Left ventricle myocardium inferior (tissue), 1 donor: ENCODE data around the gene SBDS. TPM values are rescaled to one million over a fixed set of nuclear protein-coding genes. Genes with fewer than 3 reads are reported as not detected.

ENCODE experiments used
- DNase-seq: peaks from one replicate; pipeline ENCODE4 v3.0.0-alpha.2; 2020
- H3K27ac ChIP-seq: fragments of 200-600 bp; replicated peaks from 2 replicates; pipeline ENCODE4 v1.8.0; 2021
- H3K27me3 ChIP-seq: fragments of 200-600 bp; 2 replicates; pipeline ENCODE4 v1.8.0; 2021; ENCODE audit warnings: low read depth
- H3K36me3 ChIP-seq: fragments of 200-600 bp; 2 replicates; pipeline ENCODE4 v1.8.0; 2021
- H3K4me1 ChIP-seq: fragments of 200-600 bp; 2 replicates; pipeline ENCODE4 v1.8.0; 2021
- H3K4me3 ChIP-seq: fragments of 200-600 bp; 2 replicates; pipeline ENCODE4 v1.8.0; 2021; ENCODE audit warnings: mild to moderate bottlenecking, moderate library complexity
- H3K9me3 ChIP-seq: fragments of 200-600 bp; replicated peaks from 2 replicates; pipeline ENCODE4 v1.8.0; 2021
- intact Hi-C: fragments of 100-400 bp; cut with micrococcal nuclease; formaldehyde crosslinking; loops from one replicate; pipeline ENCODE4 v1.11.0; 2022
- total RNA-seq: library from RNA; stranded (reverse); fragmentation: NEBNext Ultra II Directional; extraction: Animal tissue kit (Norgen Biotek cat#: 25700); gene quantifications from one replicate; pipeline ENCODE4 v1.2.1, GENCODE V29; 2021
- TF ChIP-seq, protein P1 (sequence below): fragments of 200-600 bp; IDR thresholded peaks from 2 replicates; pipeline ENCODE4 v1.8.0; 2021; ENCODE audit warnings: antibody characterized with exemption, mild to moderate bottlenecking, borderline replicate concordance
- donor health status: DM: no; HTN: yes; CAD: no; lungs with severe emphysema.

The SBDS gene
- total RNA-seq, 1 donor from 2014 or later, result 211 TPM

DNA sequence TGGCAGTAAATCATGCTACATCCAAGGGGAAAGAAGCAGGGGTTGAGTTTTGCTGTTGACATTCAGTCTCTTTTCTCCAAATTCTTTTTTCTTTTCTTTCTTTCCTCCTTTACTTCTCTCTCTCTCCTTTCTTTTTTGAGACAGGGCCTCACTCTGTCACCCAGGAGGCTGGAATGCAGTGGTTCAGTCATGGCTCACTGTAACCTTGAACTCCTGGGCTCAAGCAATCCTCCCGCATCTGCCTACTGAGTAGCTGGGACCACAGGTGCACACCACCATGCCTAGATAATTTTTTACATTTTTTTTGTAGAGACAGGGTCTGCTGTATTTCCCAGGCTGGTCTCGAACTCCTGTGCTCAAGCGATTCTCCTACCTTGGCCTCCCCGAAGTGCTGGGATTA lies 35.2 kb downstream of the SBDS start:
- no peaks in the 10 kb centered on the region for H3K27me3 ChIP-seq
- TF ChIP-seq, protein P1, sequence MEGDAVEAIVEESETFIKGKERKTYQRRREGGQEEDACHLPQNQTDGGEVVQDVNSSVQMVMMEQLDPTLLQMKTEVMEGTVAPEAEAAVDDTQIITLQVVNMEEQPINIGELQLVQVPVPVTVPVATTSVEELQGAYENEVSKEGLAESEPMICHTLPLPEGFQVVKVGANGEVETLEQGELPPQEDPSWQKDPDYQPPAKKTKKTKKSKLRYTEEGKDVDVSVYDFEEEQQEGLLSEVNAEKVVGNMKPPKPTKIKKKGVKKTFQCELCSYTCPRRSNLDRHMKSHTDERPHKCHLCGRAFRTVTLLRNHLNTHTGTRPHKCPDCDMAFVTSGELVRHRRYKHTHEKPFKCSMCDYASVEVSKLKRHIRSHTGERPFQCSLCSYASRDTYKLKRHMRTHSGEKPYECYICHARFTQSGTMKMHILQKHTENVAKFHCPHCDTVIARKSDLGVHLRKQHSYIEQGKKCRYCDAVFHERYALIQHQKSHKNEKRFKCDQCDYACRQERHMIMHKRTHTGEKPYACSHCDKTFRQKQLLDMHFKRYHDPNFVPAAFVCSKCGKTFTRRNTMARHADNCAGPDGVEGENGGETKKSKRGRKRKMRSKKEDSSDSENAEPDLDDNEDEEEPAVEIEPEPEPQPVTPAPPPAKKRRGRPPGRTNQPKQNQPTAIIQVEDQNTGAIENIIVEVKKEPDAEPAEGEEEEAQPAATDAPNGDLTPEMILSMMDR, result no peak
- peaks cover 43% of the 10 kb centered on the region for H3K36me3 ChIP-seq

DNA sequence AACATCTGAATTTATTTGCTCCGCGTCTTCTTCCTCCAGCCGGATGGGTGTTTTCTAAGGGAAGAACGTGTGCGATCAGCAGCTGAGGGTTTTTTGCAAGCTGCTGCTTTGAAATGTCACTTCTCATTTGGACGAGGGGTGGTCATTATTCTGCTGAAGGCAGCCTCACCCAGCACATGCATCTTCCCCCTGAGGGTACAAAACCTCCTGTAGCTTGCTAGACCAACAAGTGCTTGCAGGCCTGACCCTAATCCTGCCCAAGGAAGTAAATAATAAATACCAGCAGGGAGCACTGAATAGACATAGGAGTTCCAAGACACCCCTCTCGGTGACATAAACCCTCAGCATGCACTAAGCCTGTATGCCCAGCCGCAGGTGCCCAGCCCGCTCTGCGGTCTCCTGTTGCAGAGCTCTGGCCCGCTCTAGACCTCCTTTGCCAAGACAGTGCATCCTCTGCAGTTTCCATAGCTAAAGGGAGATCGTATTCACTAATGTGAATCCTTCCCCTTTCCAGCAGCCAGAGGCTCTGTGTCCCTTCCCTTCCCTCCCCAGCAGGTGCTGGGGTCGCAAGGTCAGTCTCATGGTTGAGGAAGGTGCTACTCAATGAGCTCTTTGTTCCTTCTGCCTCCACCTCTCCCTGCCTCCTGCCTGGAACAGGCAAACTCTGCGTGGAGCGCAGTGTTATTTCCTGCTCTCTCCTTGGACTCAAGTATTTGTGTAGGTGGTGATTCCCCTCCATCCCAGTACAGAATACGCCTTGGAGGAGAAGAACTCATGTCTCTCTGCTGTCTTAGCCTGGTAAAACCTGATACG lies 36.6 kb downstream of the SBDS start:
- intact Hi-C loops, result no loop called here
- Histone ChIP-seq H3K27ac (no peak overlapping the region), H3K4me1 (peaks cover 13% of the 10 kb centered on the region), H3K27me3 (no peaks in the 10 kb centered on the region), H3K36me3 (peaks cover 55% of the 10 kb centered on the region), H3K4me3 (no peak overlapping the region), H3K9me3 (no peaks in the 10 kb centered on the region)
- DNase-seq, result no peak
- TF ChIP-seq, protein P1, result no peak

More for the DNA sequence above, 35.2 kb downstream of the SBDS start:
- no peak overlapping the region for H3K27ac ChIP-seq
- intact Hi-C loops, result no loop called here
- no peak for DNase-seq
- H3K9me3 ChIP-seq, result no peaks in the 10 kb centered on the region
- H3K4me3 ChIP-seq, result no peak overlapping the region
- H3K4me1 ChIP-seq, result peaks cover 13% of the 10 kb centered on the region

DNA sequence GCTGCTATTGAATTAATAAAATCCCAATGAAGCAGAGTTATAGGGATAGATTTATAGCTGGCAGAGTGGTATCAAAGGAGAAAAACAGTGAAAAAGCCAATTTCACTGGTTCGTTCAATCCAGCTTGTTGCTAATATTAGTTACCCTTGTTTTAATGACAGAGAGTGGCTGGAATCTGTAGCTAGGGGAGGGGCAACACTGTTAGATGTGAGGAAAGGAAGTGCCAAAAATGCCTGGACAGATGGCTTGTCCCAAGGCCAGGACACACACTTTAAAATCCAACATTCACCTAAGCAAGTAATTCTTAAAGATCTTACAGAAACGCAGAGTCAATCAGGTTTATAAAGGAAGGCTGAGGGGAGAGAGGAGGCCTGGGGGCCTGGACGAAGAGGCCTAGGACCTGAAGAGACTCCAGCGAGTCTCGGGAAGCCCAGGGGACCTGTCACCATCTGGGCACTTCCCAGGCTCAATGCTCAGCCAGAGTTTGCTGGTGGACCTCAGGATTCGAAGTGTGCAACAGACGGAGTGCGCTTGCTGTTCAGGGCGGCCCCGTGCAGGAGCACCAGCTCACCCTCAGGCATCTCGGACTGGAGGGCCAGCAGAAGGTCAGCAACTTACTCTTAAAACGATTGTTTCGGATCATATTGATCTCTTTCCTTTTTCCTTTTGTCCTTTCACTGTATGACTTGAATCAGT lies 37.6 kb downstream of the SBDS start:
- TF ChIP-seq, protein P1, result no peak
- Histone ChIP-seq H3K9me3 (no peaks in the 10 kb centered on the region), H3K27me3 (no peaks in the 10 kb centered on the region), H3K4me1 (peaks cover 13% of the 10 kb centered on the region), H3K4me3 (no peak overlapping the region), H3K36me3 (peaks cover 64% of the 10 kb centered on the region), H3K27ac (peak overlapping the region; percentile 21)
- DNase-seq, result no peak
- intact Hi-C loops, result no loop called here

DNA sequence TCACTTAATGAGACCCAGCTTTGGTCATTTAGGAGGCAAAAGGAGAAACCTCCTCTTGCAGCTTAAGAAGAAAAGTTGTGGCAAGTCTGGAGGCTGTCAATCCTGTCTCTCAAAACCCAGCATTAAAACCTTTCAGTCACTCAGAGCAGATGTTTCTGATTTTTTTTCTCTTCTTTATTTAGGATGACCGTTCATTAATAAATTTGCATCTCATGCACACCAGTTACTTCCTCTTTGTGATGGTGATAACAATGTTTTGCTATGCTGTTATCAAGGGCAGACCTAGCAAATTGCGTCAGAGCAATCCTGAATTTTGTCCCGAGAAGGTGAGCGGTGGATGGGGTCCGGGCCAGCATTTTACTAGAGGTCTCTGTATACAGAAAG lies 42.4 kb downstream of the SBDS start:
- no peaks in the 10 kb centered on the region for H3K9me3 ChIP-seq
- H3K4me1 ChIP-seq, result peaks cover 17% of the 10 kb centered on the region
- H3K4me3 ChIP-seq, result no peak overlapping the region
- H3K36me3 ChIP-seq, result peaks cover 97% of the 10 kb centered on the region
- intact Hi-C loops, result no loop called here
- no peak for DNase-seq
- H3K27ac ChIP-seq, result no peak overlapping the region
- TF ChIP-seq, protein P1, result no peak
- no peaks in the 10 kb centered on the region for H3K27me3 ChIP-seq

DNA sequence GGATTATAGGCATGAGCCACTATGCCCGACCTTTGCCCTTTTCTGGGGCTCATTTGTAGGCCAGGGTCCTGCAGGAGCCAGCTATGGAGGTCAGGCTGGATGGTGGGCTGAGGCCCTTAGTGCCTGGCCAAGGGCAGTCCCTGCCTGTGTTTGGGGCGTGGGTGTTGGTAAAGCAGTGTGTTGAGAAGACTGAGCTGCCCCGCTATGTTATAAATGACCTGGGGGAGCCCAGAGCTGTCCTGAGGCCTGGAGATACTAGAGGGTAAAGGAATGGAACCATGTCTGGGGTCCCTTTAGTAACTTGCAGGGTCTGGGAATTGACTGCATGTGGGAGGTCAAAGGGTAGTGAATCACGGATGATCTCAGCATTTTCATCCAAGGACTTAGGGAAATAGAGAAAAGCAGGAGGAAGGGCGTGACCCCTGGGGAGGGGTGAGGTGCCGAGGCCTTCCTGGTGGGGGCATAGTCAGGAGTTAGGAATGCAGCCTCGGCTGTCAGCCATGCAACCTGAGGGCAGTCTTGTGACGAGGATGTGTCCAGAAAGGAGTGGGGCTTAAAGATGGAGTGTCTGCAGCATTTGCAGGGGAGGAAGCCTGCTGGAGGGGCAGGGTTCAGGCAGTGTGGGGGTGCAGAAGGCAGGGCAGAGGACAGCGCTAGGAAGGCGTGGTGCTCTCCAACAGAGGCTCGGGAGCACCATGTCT lies 42.9 kb downstream of the SBDS start:
- Histone ChIP-seq H3K9me3 (no peaks in the 10 kb centered on the region), H3K27me3 (no peaks in the 10 kb centered on the region), H3K27ac (no peak overlapping the region), H3K36me3 (peaks cover 96% of the 10 kb centered on the region), H3K4me3 (no peak overlapping the region), H3K4me1 (peaks cover 12% of the 10 kb centered on the region)
- intact Hi-C loops, result no loop called here
- TF ChIP-seq, protein P1, result no peak
- no peak for DNase-seq
